Psoas muscle (tissue), 8 donors: Measurements from ENCODE around the gene SSR4. TPM values are rescaled to one million over a fixed set of nuclear protein-coding genes. Genes with fewer than 3 reads are reported as not detected.

Experiments used
- ATAC-seq, 4 donors: fragments of 200-7000 bp; cut with Tn5 transposase; one replicate each; pipeline ENCODE4 v1.9.1; 2020; ENCODE audit warnings: moderate library complexity in 3 of 4, mild to moderate bottlenecking in 2 of 4
- DNase-seq, 2 donors: peaks; one replicate each; pipeline ENCODE4 v3.0.0-alpha.2; 2020
- H3K27ac ChIP-seq: fragments of 200-600 bp; one replicate; pipeline ENCODE4 v1.8.0; 2022
- H3K27me3 ChIP-seq, 3 donors: fragments of 200-600 bp in 1 of 3; one replicate each; pipeline versions ENCODE4 v1.6.1 to v1.8.0; 2013 to 2022; ENCODE audit warnings: low read length in 2 of 3, mild to moderate bottlenecking in 2 of 3, moderate library complexity in 1 of 3; ENCODE audit not compliant: insufficient read depth in 3 of 3
- H3K36me3 ChIP-seq, 2 donors: fragments of 200-600 bp in 1 of 2; one replicate each; pipeline versions ENCODE4 v1.6.1 to v1.8.0; 2013 to 2022; ENCODE audit warnings: low read depth in 1 of 2, mild to moderate bottlenecking in 1 of 2, moderate library complexity in 1 of 2; ENCODE audit not compliant: insufficient read depth in 1 of 2
- H3K4me1 ChIP-seq: fragments of 200-600 bp; one replicate; pipeline ENCODE4 v1.8.0; 2022
- H3K4me3 ChIP-seq: fragments of 200-600 bp; one replicate; pipeline ENCODE4 v1.8.0; 2022; ENCODE audit warnings: mild to moderate bottlenecking
- H3K9me3 ChIP-seq: fragments of 200-600 bp; one replicate; pipeline ENCODE4 v1.8.0; 2022
- WGBS, 3 donors: extraction: QIAGEN DNeasy Blood & Tissue Kit; methylation state at CpG; one replicate each; pipeline versions ENCODE4 v1.1.6 to v1.1.7; 2013; 5-methylcytosine and 5-hydroxymethylcytosine counted together
- intact Hi-C, 2 donors: fragments of 100-400 bp; cut with DNase I; formaldehyde crosslinking; loops; one replicate each; pipeline versions ENCODE4 v1.11.0 to v1.14.2; 2022
- polyA plus RNA-seq, 3 donors: library from polyadenylated mRNA; stranded (reverse); fragments of 200-250 nt; gene quantifications; one replicate each; pipeline ENCODE4 v1.2.3, GENCODE V29; 2013
- total RNA-seq, 4 donors: library from RNA; stranded (reverse); fragmentation: NEBNext Ultra II Directional in 2 of 4; extraction: Animal tissue kit (Norgen Biotek cat#: 25700) in 2 of 4; gene quantifications; one replicate each; pipeline versions ENCODE4 v1.2.1 to v1.2.4, GENCODE V29; 2021 to 2023
- TF ChIP-seq, protein P1 (sequence below): fragments of 200-600 bp; IDR thresholded peaks from one replicate; pipeline ENCODE4 v1.8.0; 2022; ENCODE audit warnings: antibody characterized with exemption
- donor health status: healthy with polysubstance abuse.
- donor health status: DM: no; HTN: no; CAD: no; lungs with moderate emphysema.
- donor health status: Bipolar disorder and iron deficiency.
- donor health status: healthy.
- donor health status: DM: yes; HTN: yes; CAD: no.
- donor health status: DM: no; HTN: no; CAD: no.
- donor health status: DM: no; HTN: no; CAD: no.
- donor health status: DM: yes; HTN: yes; CAD: no.

Gene SSR4
- total and polyA plus RNA-seq, 7 donors, result 57.2 to 198 (median 84.5) TPM

DNA sequence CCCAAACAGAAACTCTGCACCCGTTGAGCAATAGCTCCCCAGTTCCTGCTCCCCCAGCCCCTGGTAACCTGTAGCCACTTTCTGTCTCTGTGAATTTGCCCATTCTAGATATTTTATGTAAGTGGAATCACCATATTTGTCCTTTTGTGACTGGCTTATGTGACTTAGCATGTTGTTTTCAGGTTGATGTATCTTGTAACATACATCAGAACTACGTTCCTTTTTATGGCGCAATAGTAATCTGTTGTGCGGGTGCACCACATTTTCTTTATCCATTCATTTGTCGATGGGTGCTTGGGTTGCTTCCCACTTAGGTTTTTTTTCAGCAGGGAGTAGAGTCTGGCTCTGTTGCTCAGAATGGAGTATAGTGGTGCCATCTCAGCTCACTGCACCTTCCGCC, 42.5 kb downstream of the SSR4 start:
- no peaks in the 10 kb centered on the region for H3K4me1 ChIP-seq
- DNase-seq, result no peak
- no peak overlapping the region for H3K4me3 ChIP-seq
- H3K36me3 ChIP-seq, result no peaks in the 10 kb centered on the region
- H3K27me3 ChIP-seq, result peaks cover 0 to 28% (median 0%) of the 10 kb centered on the region in 3 donors
- no peaks in the 10 kb centered on the region for H3K9me3 ChIP-seq
- intact Hi-C loops, result no loop called here
- TF ChIP-seq, protein P1, sequence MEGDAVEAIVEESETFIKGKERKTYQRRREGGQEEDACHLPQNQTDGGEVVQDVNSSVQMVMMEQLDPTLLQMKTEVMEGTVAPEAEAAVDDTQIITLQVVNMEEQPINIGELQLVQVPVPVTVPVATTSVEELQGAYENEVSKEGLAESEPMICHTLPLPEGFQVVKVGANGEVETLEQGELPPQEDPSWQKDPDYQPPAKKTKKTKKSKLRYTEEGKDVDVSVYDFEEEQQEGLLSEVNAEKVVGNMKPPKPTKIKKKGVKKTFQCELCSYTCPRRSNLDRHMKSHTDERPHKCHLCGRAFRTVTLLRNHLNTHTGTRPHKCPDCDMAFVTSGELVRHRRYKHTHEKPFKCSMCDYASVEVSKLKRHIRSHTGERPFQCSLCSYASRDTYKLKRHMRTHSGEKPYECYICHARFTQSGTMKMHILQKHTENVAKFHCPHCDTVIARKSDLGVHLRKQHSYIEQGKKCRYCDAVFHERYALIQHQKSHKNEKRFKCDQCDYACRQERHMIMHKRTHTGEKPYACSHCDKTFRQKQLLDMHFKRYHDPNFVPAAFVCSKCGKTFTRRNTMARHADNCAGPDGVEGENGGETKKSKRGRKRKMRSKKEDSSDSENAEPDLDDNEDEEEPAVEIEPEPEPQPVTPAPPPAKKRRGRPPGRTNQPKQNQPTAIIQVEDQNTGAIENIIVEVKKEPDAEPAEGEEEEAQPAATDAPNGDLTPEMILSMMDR, result no peak
- no peak for ATAC-seq
- WGBS, 3 donors, result 82 to 86% (median 85%) methylated on average over 6 of the region's 6 CpGs
- no peak overlapping the region for H3K27ac ChIP-seq

DNA sequence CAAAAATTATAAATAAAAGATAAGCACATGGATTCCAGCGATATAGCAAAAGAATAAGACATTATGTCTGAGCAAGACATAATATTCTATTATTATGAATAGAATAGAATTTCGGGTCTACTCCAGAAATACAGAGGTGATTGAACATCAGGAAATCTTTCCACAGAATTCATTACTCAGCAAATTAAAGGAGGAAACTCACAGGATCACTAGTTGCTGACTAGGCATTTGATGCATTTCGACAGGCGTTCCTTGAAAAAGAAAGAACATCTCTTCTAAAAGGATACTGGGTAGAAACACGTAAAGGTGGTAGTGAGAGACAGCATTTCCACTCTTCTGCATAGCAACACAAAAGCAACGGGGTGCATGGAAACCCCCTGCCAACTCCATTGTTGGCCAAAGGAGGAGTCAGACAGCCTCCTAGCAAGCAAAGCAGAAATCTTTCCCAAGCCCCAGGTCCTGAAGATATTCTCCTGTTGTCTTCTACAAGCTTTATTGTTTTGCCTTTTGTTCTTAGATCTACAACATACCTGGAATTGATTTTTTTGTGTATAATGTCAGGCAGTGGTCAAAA, 50.1 kb downstream of the SSR4 start:
- TF ChIP-seq, protein P1, result no peak
- ATAC-seq, result no peak
- DNase-seq, result no peak
- Histone ChIP-seq H3K4me1 (no peaks in the 10 kb centered on the region), H3K27ac (no peak overlapping the region), H3K9me3 (no peaks in the 10 kb centered on the region), H3K36me3 (no peaks in the 10 kb centered on the region), H3K4me3 (no peak overlapping the region), H3K27me3 (peaks cover 0 to 39% (median 0%) of the 10 kb centered on the region in 3 donors)
- intact Hi-C loops, result no loop called here
- WGBS, 3 donors, result 13 to 35% (median 28%) methylated on average over 6 of the region's 6 CpGs

DNA sequence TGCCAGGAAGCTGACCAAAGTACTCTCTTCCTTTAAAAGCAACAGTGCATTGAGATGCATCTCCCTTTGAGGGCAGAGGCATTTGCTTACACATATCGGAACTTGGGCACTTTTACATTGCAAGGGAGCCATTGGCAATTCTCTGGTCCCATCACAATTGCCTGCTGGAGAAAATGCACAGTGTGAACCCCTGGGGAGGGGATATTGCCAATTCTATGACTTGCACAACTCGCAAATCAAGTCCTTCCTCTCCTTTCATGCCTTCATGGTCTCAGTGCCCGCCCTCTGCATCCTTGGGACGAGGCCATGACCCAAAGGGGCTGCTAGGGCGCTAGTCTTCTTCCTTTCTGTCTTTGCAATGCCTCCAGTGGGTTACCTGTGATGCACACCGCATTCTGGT, 50.7 kb downstream of the SSR4 start:
- peaks cover 0 to 34% (median 0%) of the 10 kb centered on the region in 3 donors for H3K27me3 ChIP-seq
- WGBS, 3 donors, result 33 to 47% (median 34%) methylated on average over 5 to 6 of the region's 6 CpGs
- no peak overlapping the region for H3K27ac ChIP-seq
- H3K4me3 ChIP-seq, result no peak overlapping the region
- DNase-seq, result no peak
- no peaks in the 10 kb centered on the region for H3K36me3 ChIP-seq
- no peak for ATAC-seq
- intact Hi-C loops, result no loop called here
- TF ChIP-seq, protein P1, result no peak
- no peaks in the 10 kb centered on the region for H3K9me3 ChIP-seq
- H3K4me1 ChIP-seq, result no peaks in the 10 kb centered on the region

DNA sequence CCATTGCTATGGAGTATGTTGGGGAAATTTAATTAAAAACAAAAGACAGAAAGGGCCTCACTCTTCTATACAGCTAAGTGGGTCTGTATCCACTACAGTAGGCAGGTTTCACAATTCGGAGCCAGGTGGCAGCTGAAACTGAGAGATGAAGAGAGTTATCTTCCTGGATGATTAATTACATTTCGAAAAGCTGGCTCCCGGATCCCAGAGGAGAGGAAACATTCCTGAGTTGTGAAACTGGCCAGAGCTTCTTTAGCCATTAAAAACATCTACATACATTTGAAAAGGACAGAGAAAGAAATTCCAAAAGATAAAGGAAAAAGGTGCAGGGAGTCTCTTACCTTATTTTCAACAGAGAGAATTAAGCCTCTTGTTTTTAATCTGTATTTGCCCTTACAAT, 51.4 kb downstream of the SSR4 start:
- H3K9me3 ChIP-seq, result no peaks in the 10 kb centered on the region
- ATAC-seq (no peak), DNase-seq (no peak)
- intact Hi-C loops, result no loop called here
- H3K27ac ChIP-seq, result no peak overlapping the region
- H3K4me1 ChIP-seq, result no peaks in the 10 kb centered on the region
- no peak overlapping the region for H3K4me3 ChIP-seq
- WGBS, 3 donors, result 12 to 34% (median 25%) methylated on average over 3 of the region's 3 CpGs
- TF ChIP-seq, protein P1, result no peak
- H3K27me3 ChIP-seq, result peaks cover 0 to 34% (median 0%) of the 10 kb centered on the region in 3 donors
- H3K36me3 ChIP-seq, result no peaks in the 10 kb centered on the region

Other genes starting within 250 kb of the SSR4 start
- 10 to 100 TPM; 17.0 to 34.3 (median 20.6) TPM for gene CCNQ, start 195.5 kb upstream of the SSR4 start, total RNA-seq
- gene CCNQ, start 195.5 kb upstream of the SSR4 start, polyA plus RNA-seq, result 10 to 100 TPM; 47.8 to 53.5 (median 48.6) TPM
- not detected for gene DUSP9, start 147.5 kb upstream of the SSR4 start, total RNA-seq
- not detected for gene DUSP9, start 147.5 kb upstream of the SSR4 start, polyA plus RNA-seq
- 1 to 10 TPM in 1 of 4 donors, under 1 TPM in 3; 0.79 to 1.9 (median 0.92) TPM for gene PNCK, start 120.9 kb upstream of the SSR4 start, total RNA-seq
- 1 to 10 TPM in 1 of 3 donors, under 1 TPM in 2; 0.21 to 1.0 (median 0.35) TPM for gene PNCK, start 120.9 kb upstream of the SSR4 start, polyA plus RNA-seq
- 100 to 1,000 TPM in 2 of 4 donors, 10 to 100 TPM in 2; 82.2 to 256 (median 117) TPM for gene SLC6A8, start 106.7 kb upstream of the SSR4 start, total RNA-seq
- 100 to 1,000 TPM in 2 of 3 donors, 10 to 100 TPM in 1; 84.9 to 209 (median 104) TPM for gene SLC6A8, start 106.7 kb upstream of the SSR4 start, polyA plus RNA-seq
- 10 to 100 TPM; 65.4 to 71.6 (median 66.0) TPM for gene BCAP31, start 70.3 kb upstream of the SSR4 start, total RNA-seq
- gene BCAP31, start 70.3 kb upstream of the SSR4 start, polyA plus RNA-seq, result 10 to 100 TPM; 63.7 to 97.3 (median 72.1) TPM
- gene ABCD1, start 69.8 kb upstream of the SSR4 start, total RNA-seq, result 10 to 100 TPM; 16.0 to 27.1 (median 20.9) TPM
- 10 to 100 TPM; 11.7 to 36.0 (median 15.8) TPM for gene ABCD1, start 69.8 kb upstream of the SSR4 start, polyA plus RNA-seq
- gene PLXNB3, start 30.4 kb upstream of the SSR4 start, total RNA-seq, result 1 to 10 TPM in 1 of 4 donors, under 1 TPM in 3; 0.27 to 1.5 (median 0.73) TPM
- gene PLXNB3, start 30.4 kb upstream of the SSR4 start, polyA plus RNA-seq, result under 1 TPM; 0.13 to 0.35 (median 0.31) TPM
- 100 to 1,000 TPM in 1 of 4 donors, 10 to 100 TPM in 3; 43.7 to 140 (median 61.4) TPM for gene SRPK3, start 13.6 kb upstream of the SSR4 start, total RNA-seq
- 10 to 100 TPM; 14.5 to 37.4 (median 23.3) TPM for gene SRPK3, start 13.6 kb upstream of the SSR4 start, polyA plus RNA-seq
- 10 to 100 TPM; 45.6 to 56.9 (median 51.8) TPM for gene IDH3G, start 293 bp upstream of the SSR4 start, total RNA-seq
- 10 to 100 TPM; 25.0 to 54.2 (median 44.3) TPM for gene IDH3G, start 293 bp upstream of the SSR4 start, polyA plus RNA-seq
- 1 to 10 TPM in 3 of 4 donors, under 1 TPM in 1; 0.50 to 2.1 (median 1.4) TPM for gene PDZD4, start 35.9 kb downstream of the SSR4 start, total RNA-seq
- gene PDZD4, start 35.9 kb downstream of the SSR4 start, polyA plus RNA-seq, result 1 to 10 TPM in 1 of 3 donors, under 1 TPM in 2; 0.65 to 1.3 (median 0.79) TPM
- 1 to 10 TPM in 2 of 4 donors, under 1 TPM in 2; 0.22 to 1.5 (median 0.90) TPM for gene L1CAM, start 91.5 kb downstream of the SSR4 start, total RNA-seq
- gene L1CAM, start 91.5 kb downstream of the SSR4 start, polyA plus RNA-seq, result under 1 TPM; 0.36 to 0.46 (median 0.39) TPM
- 1 to 10 TPM; 1.3 to 4.8 (median 2.0) TPM for gene AVPR2, start 110.0 kb downstream of the SSR4 start, total RNA-seq
- 1 to 10 TPM; 1.4 to 3.2 (median 2.5) TPM for gene AVPR2, start 110.0 kb downstream of the SSR4 start, polyA plus RNA-seq
- gene ARHGAP4, start 131.6 kb downstream of the SSR4 start, total RNA-seq, result 1 to 10 TPM; 5.1 to 8.0 (median 6.4) TPM
- gene ARHGAP4, start 131.6 kb downstream of the SSR4 start, polyA plus RNA-seq, result 1 to 10 TPM; 5.8 to 7.6 (median 6.8) TPM
- gene NAA10, start 140.4 kb downstream of the SSR4 start, total RNA-seq, result 100 to 1,000 TPM; 105 to 166 (median 115) TPM
- 100 to 1,000 TPM; 168 to 203 (median 193) TPM for gene NAA10, start 140.4 kb downstream of the SSR4 start, polyA plus RNA-seq
- gene RENBP, start 150.0 kb downstream of the SSR4 start, total RNA-seq, result 1 to 10 TPM; 2.9 to 4.4 (median 3.6) TPM
- 1 to 10 TPM in 2 of 3 donors, under 1 TPM in 1; 0.97 to 1.9 (median 1.4) TPM for gene RENBP, start 150.0 kb downstream of the SSR4 start, polyA plus RNA-seq
- 10 to 100 TPM; 29.8 to 50.1 (median 40.0) TPM for gene HCFC1, start 177.2 kb downstream of the SSR4 start, total RNA-seq
- 10 to 100 TPM; 15.1 to 46.5 (median 25.8) TPM for gene HCFC1, start 177.2 kb downstream of the SSR4 start, polyA plus RNA-seq
- gene TMEM187, start 178.1 kb downstream of the SSR4 start, total RNA-seq, result 1 to 10 TPM; 3.2 to 7.8 (median 6.8) TPM
- 1 to 10 TPM; 2.2 to 6.7 (median 5.2) TPM for gene TMEM187, start 178.1 kb downstream of the SSR4 start, polyA plus RNA-seq
- gene IRAK1, start 225.2 kb downstream of the SSR4 start, total RNA-seq, result 100 to 1,000 TPM in 2 of 4 donors, 10 to 100 TPM in 2; 56.1 to 158 (median 101) TPM
- 100 to 1,000 TPM; 127 to 368 (median 202) TPM for gene IRAK1, start 225.2 kb downstream of the SSR4 start, polyA plus RNA-seq